ENCODE measurements around the gene TBC1D14.

Gene TBC1D14

DNA sequence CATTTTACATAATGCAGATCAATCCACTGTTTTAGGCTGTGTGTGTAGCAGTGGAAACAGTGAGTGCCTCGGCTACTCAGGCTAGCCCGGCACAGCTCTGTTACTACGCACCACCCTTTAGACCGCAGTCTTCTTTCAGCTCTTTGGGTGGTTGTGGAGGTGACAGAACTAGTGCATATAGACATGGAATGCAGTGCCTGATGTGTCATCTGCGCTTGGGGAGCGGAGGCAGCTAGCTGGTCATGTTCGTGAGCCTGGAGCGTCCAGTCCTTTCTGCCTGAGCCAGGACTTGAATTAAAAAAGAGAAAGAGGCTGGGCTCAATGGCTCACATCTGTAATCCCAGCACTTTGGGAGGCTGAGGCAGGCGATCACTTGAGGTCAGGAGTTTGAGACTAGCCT lies 4.8 kb downstream of the TBC1D14 start:
- ATAC-seq, result no peak
- TF ChIP-seq OSR1 (CRISPR knock-in tag; IDR thresholded peaks at IDR 0.05), result no peak
- TF ChIP-seq ESRRG (CRISPR knock-in tag; IDR thresholded peaks at IDR 0.05), result no peak
- no peak for TF ChIP-seq ZNF565 (CRISPR knock-in tag; conservative IDR thresholded peaks at IDR 0.05; ENCODE audit: low read depth)
- TF ChIP-seq TOX (CRISPR knock-in tag; IDR thresholded peaks at IDR 0.05; ENCODE audit: borderline replicate concordance), result no peak
- TF ChIP-seq ZC3H10 (CRISPR knock-in tag; IDR thresholded peaks at IDR 0.05), result no peak
- no peak for TF ChIP-seq ZFP30 (CRISPR knock-in tag; IDR thresholded peaks at IDR 0.05)
- TF ChIP-seq TCF4 (CRISPR knock-in tag; IDR thresholded peaks at IDR 0.05; ENCODE audit: borderline replicate concordance), result no peak
- no peak for TF ChIP-seq ZNF70 (CRISPR knock-in tag; IDR thresholded peaks at IDR 0.05)
- TF ChIP-seq, protein P1, sequence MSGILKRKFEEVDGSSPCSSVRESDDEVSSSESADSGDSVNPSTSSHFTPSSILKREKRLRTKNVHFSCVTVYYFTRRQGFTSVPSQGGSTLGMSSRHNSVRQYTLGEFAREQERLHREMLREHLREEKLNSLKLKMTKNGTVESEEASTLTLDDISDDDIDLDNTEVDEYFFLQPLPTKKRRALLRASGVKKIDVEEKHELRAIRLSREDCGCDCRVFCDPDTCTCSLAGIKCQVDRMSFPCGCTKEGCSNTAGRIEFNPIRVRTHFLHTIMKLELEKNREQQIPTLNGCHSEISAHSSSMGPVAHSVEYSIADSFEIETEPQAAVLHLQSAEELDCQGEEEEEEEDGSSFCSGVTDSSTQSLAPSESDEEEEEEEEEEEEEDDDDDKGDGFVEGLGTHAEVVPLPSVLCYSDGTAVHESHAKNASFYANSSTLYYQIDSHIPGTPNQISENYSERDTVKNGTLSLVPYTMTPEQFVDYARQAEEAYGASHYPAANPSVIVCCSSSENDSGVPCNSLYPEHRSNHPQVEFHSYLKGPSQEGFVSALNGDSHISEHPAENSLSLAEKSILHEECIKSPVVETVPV (CRISPR knock-in tag; IDR thresholded peaks at IDR 0.05), result no peak
- no peak for TF ChIP-seq GLIS3 (CRISPR knock-in tag; IDR thresholded peaks at IDR 0.05)
- TF ChIP-seq, protein P2, sequence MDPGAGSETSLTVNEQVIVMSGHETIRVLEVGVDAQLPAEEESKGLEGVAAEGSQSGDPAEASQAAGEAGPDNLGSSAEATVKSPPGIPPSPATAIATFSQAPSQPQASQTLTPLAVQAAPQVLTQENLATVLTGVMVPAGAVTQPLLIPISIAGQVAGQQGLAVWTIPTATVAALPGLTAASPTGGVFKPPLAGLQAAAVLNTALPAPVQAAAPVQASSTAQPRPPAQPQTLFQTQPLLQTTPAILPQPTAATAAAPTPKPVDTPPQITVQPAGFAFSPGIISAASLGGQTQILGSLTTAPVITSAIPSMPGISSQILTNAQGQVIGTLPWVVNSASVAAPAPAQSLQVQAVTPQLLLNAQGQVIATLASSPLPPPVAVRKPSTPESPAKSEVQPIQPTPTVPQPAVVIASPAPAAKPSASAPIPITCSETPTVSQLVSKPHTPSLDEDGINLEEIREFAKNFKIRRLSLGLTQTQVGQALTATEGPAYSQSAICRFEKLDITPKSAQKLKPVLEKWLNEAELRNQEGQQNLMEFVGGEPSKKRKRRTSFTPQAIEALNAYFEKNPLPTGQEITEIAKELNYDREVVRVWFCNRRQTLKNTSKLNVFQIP (CRISPR knock-in tag; IDR thresholded peaks at IDR 0.05; ENCODE audit: borderline replicate concordance, low read depth), result no peak
- no peak for TF ChIP-seq CSDC2 (CRISPR knock-in tag; IDR thresholded peaks at IDR 0.05)
- TF ChIP-seq ISL1 (CRISPR knock-in tag; IDR thresholded peaks at IDR 0.05), result no peak
- TF ChIP-seq SNAI2 (CRISPR knock-in tag; IDR thresholded peaks at IDR 0.05), result no peak
- TF ChIP-seq ARNTL (CRISPR knock-in tag; IDR thresholded peaks at IDR 0.05; ENCODE audit: borderline replicate concordance, low read depth), result no peak
- no peak for TF ChIP-seq RARB (CRISPR knock-in tag; IDR thresholded peaks at IDR 0.05)
- no peak for TF ChIP-seq PPARA (CRISPR knock-in tag; IDR thresholded peaks at IDR 0.05; ENCODE audit: borderline replicate concordance)

DNA sequence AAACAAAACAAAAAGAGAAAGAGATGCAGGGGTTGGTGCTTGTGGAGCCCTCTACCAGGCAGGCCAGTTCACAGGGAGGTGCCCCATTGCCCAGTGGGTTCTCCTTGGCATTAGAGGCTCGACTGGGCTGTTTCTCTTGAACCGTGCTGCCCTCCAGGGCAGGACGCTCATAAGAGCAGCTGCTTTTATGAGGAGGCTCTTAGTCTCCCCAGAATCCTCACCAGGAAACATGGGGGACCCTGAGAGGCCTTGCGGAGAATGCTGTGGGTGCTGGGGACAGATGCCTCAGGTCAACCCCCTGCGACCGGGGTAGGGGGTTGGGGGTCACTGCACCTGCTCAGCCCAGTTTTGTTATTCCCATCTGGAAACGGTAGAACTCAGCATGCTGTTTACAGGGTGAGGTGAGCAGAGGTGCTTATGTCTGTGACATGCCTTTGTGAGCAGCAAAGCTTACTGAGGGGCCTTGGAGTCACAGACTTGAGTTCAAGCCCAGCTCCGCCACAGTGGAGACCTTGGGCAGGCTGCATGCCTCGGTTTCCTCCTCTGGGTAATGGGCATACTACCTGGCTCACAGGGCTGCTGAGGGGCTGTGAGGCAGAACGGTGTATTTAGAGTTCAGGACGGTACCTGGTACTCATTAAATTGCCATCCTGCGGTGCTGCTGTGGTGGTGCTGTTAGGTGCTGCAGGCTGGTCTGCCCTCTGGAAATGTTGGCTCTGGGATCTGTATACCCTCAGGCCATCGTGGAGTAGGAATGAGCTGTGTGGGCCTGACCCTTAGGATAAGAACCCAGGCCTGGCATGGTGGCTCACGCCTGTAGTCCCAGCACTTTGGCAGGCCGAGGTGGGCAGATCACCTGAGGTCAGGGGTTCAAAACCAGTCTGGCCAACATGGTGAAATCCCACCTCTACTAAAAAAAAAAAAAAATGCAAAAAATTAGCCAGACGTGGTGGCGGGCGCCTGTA lies 5.7 kb downstream of the TBC1D14 start:
- TF ChIP-seq TCF4 (CRISPR knock-in tag; IDR thresholded peaks at IDR 0.05; ENCODE audit: borderline replicate concordance) (no peak), ZFP30 (CRISPR knock-in tag; IDR thresholded peaks at IDR 0.05) (no peak), ZC3H10 (CRISPR knock-in tag; IDR thresholded peaks at IDR 0.05) (no peak), ZNF565 (CRISPR knock-in tag; conservative IDR thresholded peaks at IDR 0.05; ENCODE audit: low read depth) (no peak), ISL1 (CRISPR knock-in tag; IDR thresholded peaks at IDR 0.05) (no peak), RARB (CRISPR knock-in tag; IDR thresholded peaks at IDR 0.05) (no peak), GLIS3 (CRISPR knock-in tag; IDR thresholded peaks at IDR 0.05) (no peak), PPARA (CRISPR knock-in tag; IDR thresholded peaks at IDR 0.05; ENCODE audit: borderline replicate concordance) (no peak), ZNF70 (CRISPR knock-in tag; IDR thresholded peaks at IDR 0.05) (no peak), OSR1 (CRISPR knock-in tag; IDR thresholded peaks at IDR 0.05) (no peak), CSDC2 (CRISPR knock-in tag; IDR thresholded peaks at IDR 0.05) (no peak), TOX (CRISPR knock-in tag; IDR thresholded peaks at IDR 0.05; ENCODE audit: borderline replicate concordance) (no peak), ESRRG (CRISPR knock-in tag; IDR thresholded peaks at IDR 0.05) (no peak), ZNF8 (CRISPR knock-in tag; IDR thresholded peaks at IDR 0.05) (no peak), SNAI2 (CRISPR knock-in tag; IDR thresholded peaks at IDR 0.05) (no peak)
- TF ChIP-seq, protein P3, sequence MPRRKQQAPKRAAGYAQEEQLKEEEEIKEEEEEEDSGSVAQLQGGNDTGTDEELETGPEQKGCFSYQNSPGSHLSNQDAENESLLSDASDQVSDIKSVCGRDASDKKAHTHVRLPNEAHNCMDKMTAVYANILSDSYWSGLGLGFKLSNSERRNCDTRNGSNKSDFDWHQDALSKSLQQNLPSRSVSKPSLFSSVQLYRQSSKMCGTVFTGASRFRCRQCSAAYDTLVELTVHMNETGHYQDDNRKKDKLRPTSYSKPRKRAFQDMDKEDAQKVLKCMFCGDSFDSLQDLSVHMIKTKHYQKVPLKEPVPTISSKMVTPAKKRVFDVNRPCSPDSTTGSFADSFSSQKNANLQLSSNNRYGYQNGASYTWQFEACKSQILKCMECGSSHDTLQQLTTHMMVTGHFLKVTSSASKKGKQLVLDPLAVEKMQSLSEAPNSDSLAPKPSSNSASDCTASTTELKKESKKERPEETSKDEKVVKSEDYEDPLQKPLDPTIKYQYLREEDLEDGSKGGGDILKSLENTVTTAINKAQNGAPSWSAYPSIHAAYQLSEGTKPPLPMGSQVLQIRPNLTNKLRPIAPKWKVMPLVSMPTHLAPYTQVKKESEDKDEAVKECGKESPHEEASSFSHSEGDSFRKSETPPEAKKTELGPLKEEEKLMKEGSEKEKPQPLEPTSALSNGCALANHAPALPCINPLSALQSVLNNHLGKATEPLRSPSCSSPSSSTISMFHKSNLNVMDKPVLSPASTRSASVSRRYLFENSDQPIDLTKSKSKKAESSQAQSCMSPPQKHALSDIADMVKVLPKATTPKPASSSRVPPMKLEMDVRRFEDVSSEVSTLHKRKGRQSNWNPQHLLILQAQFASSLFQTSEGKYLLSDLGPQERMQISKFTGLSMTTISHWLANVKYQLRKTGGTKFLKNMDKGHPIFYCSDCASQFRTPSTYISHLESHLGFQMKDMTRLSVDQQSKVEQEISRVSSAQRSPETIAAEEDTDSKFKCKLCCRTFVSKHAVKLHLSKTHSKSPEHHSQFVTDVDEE (CRISPR knock-in tag; IDR thresholded peaks at IDR 0.05), result no peak

DNA sequence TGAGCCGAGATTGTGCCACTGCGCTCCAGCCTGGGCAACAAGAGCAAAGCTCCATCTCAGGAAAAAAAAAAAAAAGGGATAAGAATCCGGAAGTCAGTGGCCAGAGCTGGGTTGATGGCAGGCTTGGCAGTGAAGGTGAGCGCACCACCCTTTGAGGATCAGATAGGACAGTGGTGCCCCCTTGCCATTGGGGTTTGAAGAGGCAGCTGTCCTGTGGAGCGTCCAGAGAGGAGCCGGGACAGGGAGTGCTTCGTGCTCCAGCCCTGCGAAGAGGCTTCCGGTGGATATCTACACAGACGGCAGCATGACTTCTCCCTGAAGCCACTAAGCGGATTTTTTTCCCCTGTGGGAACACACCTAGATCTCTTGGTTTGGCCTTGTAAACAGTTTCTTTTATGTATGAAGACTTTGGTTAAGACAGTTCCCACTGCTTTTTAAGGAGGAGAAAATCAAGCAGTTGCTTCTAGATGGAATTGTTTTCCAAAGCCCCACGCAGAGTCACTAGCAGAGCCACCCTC lies 6.5 kb downstream of the TBC1D14 start:
- TF ChIP-seq BACH2 (CRISPR knock-in tag; IDR thresholded peaks at IDR 0.05; ENCODE audit: borderline replicate concordance), result no peak
- no peak for TF ChIP-seq ZNF565 (CRISPR knock-in tag; conservative IDR thresholded peaks at IDR 0.05; ENCODE audit: low read depth)
- TF ChIP-seq, protein P2 (CRISPR knock-in tag; IDR thresholded peaks at IDR 0.05; ENCODE audit: borderline replicate concordance, low read depth), result no peak
- TF ChIP-seq ZNF70 (CRISPR knock-in tag; IDR thresholded peaks at IDR 0.05), result no peak
- no peak for TF ChIP-seq GLIS3 (CRISPR knock-in tag; IDR thresholded peaks at IDR 0.05)
- peak; percentile 14; the same call in 2 of the 3 replicates for ATAC-seq

More for the DNA sequence above, 5.7 kb downstream of the TBC1D14 start:
- no peak for ATAC-seq
